ENCODE data around the gene LINC01488.

- TF ChIP-seq POLR2A (IDR thresholded peaks at IDR 0.05; ENCODE audit: low read length) = no peak
- no peak for TF ChIP-seq GATA1 (IDR thresholded peaks at IDR 0.05; ENCODE audit: low read depth, low read length)
Measured at GRCh38 chr11:69501891-69502860, 20.7 kb downstream of the LINC01488 start.

Data from erythroblast (primary cell).